Measurements from ENCODE around the gene SLC7A10.

SLC7A10 gene

DNA sequence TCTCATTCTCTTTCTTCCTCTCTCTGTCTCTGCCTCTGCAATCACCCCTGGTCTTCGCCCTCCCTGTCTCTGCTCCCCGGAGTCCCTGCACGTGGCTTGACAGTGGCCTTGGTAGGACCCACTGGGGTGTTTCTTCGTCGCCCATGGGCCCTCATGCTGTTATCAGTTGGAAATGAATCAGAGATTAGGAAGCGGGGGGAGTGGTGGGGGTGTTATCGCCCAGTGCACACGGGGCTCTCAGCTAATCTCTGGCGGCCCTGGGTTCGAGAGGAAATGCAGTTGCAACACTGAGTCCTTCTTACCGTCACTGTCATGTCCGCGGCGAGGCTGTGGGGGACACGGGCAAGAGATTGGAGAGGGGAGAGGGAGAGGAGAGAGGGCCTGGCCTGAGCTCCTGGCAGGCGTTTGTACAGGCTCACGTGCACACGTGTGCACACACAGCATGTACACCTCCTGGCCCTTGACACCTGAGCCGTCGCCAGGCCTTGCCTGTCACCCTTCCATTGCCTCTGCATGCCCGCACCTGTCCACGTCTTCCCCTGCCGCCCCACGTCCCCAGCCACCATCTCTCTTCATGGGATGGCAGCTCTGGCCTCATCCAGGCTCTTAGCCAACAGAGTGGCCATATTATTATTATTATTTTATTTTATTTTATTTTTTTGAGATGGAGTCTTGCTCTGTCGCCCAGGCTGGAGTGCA lies 37.8 kb upstream of the SLC7A10 start:
- in situ Hi-C loops (cut with HindIII; ENCODE audit: low sequenced_read_pairs) = no loop called here
- no peak for DNase-seq (ENCODE audit: low read depth, low spot score)
- TF ChIP-seq, protein P1, sequence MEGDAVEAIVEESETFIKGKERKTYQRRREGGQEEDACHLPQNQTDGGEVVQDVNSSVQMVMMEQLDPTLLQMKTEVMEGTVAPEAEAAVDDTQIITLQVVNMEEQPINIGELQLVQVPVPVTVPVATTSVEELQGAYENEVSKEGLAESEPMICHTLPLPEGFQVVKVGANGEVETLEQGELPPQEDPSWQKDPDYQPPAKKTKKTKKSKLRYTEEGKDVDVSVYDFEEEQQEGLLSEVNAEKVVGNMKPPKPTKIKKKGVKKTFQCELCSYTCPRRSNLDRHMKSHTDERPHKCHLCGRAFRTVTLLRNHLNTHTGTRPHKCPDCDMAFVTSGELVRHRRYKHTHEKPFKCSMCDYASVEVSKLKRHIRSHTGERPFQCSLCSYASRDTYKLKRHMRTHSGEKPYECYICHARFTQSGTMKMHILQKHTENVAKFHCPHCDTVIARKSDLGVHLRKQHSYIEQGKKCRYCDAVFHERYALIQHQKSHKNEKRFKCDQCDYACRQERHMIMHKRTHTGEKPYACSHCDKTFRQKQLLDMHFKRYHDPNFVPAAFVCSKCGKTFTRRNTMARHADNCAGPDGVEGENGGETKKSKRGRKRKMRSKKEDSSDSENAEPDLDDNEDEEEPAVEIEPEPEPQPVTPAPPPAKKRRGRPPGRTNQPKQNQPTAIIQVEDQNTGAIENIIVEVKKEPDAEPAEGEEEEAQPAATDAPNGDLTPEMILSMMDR (IDR thresholded peaks at IDR 0.05; ENCODE audit: low read depth, low read length) = no peak

DNA sequence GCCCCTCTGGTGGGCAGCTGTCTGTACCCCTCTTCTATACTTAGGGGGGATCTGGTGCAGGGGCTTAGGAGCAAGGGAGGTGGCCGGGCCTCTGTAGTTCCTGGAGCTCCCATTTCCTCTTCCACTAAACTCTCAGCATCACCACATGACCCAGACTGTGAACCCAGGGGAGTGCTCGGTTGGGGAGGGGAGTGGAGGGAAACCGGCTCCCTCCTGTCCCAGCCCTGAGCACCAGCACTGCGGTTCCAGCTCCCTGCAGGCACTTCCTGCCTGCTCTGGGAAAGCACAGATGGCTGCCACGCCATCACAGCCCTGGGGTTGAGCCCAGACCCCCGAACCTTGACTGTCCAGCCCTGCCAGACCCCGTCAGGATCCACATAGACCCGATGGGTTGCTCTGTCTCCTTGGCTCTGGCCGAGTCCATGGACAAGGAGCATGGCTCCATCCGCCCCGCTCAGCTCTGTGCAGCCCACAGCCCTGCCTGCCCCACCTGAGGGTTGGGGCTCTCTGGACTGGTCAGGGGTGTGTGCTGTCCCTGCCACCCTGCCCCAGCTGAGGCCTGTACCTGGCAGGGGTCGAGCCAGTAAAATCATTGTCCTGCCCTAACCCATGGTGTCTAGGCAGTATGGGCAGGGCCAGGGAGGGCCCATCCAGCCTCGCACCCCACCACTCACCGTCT lies 36.0 kb upstream of the SLC7A10 start:
- DNase-seq (ENCODE audit: low read depth, low spot score) = no peak
- in situ Hi-C loops (cut with HindIII; ENCODE audit: low sequenced_read_pairs) = no loop called here
- no peak overlapping the region for H3K4me3 ChIP-seq (ENCODE audit: low read depth, low read length)
- TF ChIP-seq, protein P1 (IDR thresholded peaks at IDR 0.05; ENCODE audit: low read depth, low read length) = no peak

More for the DNA sequence above, 37.8 kb upstream of the SLC7A10 start:
- H3K4me3 ChIP-seq (ENCODE audit: low read depth, low read length) = no peak overlapping the region

DNA sequence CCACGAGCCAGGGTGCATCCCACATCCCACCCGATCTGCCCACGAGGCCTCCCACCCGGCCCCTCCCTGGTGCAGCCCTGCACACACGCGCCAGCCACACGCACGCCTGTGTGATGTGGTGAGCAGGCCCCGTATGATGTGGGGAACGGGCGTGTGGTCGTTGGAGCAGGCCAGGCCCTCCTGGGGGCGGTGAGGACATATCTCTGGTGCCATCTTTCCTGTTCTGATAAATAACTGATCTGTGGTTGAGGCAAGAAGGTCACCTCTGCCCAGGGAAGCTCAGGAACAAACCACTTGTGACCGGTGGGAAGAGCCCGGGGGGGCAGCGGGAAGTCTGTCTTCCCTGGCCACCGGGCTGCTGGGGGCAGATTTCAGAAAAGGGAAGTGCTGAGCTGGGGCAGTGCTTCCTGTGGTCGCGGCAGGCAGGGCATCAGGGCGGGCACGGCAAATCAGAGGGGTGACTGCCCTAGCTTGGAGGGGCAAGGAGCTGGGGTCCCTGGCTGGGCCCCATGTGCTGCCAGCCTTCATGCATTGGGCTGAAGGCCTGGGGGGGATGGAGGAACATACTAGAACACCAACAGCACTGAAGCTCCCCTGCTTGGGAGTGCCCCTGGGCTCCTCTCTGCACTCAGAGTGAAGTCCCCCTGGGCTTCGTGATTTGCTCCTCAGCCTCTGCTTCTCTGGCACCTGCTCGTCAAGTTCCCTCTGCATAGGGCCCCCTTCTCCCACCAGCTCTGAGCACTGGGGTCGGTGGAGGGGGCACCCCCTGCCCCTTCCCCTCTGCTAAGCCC lies 35.2 kb upstream of the SLC7A10 start:
- no peak overlapping the region for H3K4me3 ChIP-seq (ENCODE audit: low read depth, low read length)
- no peak for DNase-seq (ENCODE audit: low read depth, low spot score)
- in situ Hi-C loops (cut with HindIII; ENCODE audit: low sequenced_read_pairs) = no loop called here
- TF ChIP-seq, protein P1 (IDR thresholded peaks at IDR 0.05; ENCODE audit: low read depth, low read length) = no peak

DNA sequence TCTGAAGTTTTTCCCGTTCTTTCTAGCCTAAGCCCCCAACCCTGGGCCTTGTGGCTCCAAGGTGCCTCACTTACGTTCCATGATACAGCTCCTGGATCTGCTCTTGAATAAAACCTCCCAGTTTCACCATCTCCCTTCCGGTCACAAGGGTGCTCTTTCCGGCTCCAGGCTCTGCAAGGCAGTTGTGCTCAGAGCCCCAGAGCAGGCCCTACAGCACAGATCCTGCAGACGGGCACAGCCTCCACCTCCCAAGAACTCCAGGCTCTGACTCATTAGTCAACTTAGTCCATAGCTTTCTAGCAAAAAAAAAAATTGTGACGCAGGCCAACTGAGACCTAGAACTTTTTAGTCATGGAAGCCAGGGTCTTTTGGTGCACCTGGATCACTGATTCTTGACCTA lies 33.9 kb upstream of the SLC7A10 start:
- in situ Hi-C loops (cut with HindIII; ENCODE audit: low sequenced_read_pairs) = no loop called here
- TF ChIP-seq, protein P1 (IDR thresholded peaks at IDR 0.05; ENCODE audit: low read depth, low read length) = no peak
- no peak for DNase-seq (ENCODE audit: low read depth, low spot score)
- no peak overlapping the region for H3K4me3 ChIP-seq (ENCODE audit: low read depth, low read length)

DNA sequence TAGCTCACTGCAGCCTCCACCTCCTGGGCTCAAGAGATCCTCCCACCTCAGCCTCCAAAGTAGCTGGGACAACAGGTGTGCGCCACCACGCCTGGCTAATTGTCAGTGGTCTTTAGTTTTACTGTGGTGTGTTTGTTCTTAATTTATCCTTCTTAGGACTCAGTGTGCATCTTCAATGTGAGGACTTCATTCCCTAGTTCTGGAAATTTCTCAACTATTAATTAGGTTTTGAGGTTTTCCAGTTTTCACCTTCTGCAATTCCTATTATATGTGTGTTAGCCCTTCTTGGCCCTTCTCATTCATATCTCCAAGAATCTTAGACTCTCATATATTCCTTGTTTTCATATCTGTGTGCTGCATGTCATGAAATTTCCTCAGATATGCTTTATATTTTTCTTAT lies 32.2 kb upstream of the SLC7A10 start:
- TF ChIP-seq, protein P1 (IDR thresholded peaks at IDR 0.05; ENCODE audit: low read depth, low read length) = no peak
- H3K4me3 ChIP-seq (ENCODE audit: low read depth, low read length) = no peak overlapping the region
- in situ Hi-C loops (cut with HindIII; ENCODE audit: low sequenced_read_pairs) = no loop called here
- no peak for DNase-seq (ENCODE audit: low read depth, low spot score)

DNA sequence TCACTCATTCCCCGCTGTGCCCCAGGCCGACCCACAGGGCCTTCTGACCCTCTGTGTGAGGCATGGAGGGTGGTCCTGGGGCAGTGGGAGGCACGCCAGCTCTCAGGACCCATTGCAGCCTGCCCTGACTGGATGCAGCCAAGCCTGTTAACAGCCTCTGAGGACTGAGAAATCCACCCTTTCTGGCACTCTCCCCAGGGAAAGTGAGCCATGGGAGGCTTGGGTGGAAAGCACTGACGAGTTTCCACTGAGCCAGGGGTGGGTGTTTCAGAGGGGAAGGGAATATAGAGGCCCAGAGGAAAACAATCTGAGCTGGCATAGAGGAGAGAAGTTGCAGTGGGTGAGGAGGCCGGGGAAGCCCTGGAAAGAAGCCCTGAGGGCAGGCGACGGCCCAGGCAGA lies 30.6 kb upstream of the SLC7A10 start:
- H3K4me3 ChIP-seq (ENCODE audit: low read depth, low read length) = no peak overlapping the region
- TF ChIP-seq, protein P1 (IDR thresholded peaks at IDR 0.05; ENCODE audit: low read depth, low read length) = no peak
- DNase-seq (ENCODE audit: low read depth, low spot score) = no peak
- in situ Hi-C loops (cut with HindIII; ENCODE audit: low sequenced_read_pairs) = no loop called here

All from astrocyte of the spinal cord (primary cell).